ENCODE data around the gene SEMG2. TPM values are rescaled to one million over a fixed set of nuclear protein-coding genes. Genes with fewer than 3 reads are reported as not detected.

The SEMG2 gene
- total and polyA plus RNA-seq, 9 of the 15 experiments (the other 6 are each of a cell fraction or from before 2014, with no cell fraction given): not detected

GRCh38 chr20:45254383-45255262, 33.5 kb downstream of the SEMG2 start, which contains the start of gene SLPI:
SLPI (minus strand) TSS chr20:45254564; CDS start chr20:45254543, 21 bp downstream.
- no peak within 1 kb of the TSS for H2AFZ ChIP-seq (ENCODE audit: low read depth, low read length)
- 0% methylated on average over 7 of the region's 7 CpGs for WGBS (ENCODE audit: insufficient coverage, low coverage, missing lambda C conversion rate)
- H3K9ac ChIP-seq (ENCODE audit: insufficient read depth in 1 of 2, low read depth in 2 of 2, low read length in 2 of 2): no peak within 1 kb of the TSS
- no peak within 1 kb of the TSS for H3K27ac ChIP-seq (ENCODE audit: extremely low read depth, low read depth, low read length)
- no peak for FAIRE-seq
- ChIA-PET POLR2A (interaction anchor here (0.6 kb wide), 1 partner anchor 38 kb away, joined by 3 read pairs; no protein-coding TSS in a partner anchor), CTCF (ENCODE audit: low intra/inter-chr PET ratio) (no interaction called here)
- no peaks in the 10 kb centered on the region for H3K36me3 ChIP-seq (ENCODE audit: control insufficient read depth, insufficient read depth, low read length)
- no peak for DNase-seq (ENCODE audit: extremely low read depth in 1 of 4, low spot score in 3 of 4)
- H3K27me3 ChIP-seq (ENCODE audit: control insufficient read depth in 2 of 2, insufficient read depth in 2 of 2, low read length in 2 of 2): peaks cover 0 to 5% of the 10 kb centered on the region in 2 experiments; a peak in 2 of 5 replicates
- H3K9me1 ChIP-seq (ENCODE audit: control insufficient read depth, insufficient read depth, low read length): no peaks in the 10 kb centered on the region
- no peaks in the 10 kb centered on the region for H3K9me3 ChIP-seq (replicated peaks; ENCODE audit: control insufficient read depth, insufficient read depth, low read depth, low read length)
- in situ Hi-C loops (cut with MboI): no loop called here
- no peak for ATAC-seq
- H3K79me2 ChIP-seq (ENCODE audit: control insufficient read depth, insufficient read depth, low read length): no peaks in the 10 kb centered on the region
- H3K4me1 ChIP-seq (replicated peaks in 1 of 2; ENCODE audit: control insufficient read depth in 2 of 2, insufficient read depth in 2 of 2, low read length in 2 of 2): no peaks in the 10 kb centered on the region
- intact Hi-C loops (cut with micrococcal nuclease): no loop called here
- TF ChIP-seq ZNF175 (CRISPR knock-in tag; IDR thresholded peaks at IDR 0.05; ENCODE audit: low read depth): no peak
- TF ChIP-seq CEBPB (tag; IDR thresholded peaks at IDR 0.05): 0 out of 2 replicates have a peak, but pooled peaks have one; percentile 53
- BruUV-seq (replicated peaks): no TSS peak
- H3K4me3 ChIP-seq: no peak within 1 kb of the TSS
- H3K4me2 ChIP-seq (ENCODE audit: insufficient read depth, low read length): no peak within 1 kb of the TSS
- no peaks in the 10 kb centered on the region; the same call in 1 of the 2 replicates for H4K20me1 ChIP-seq (replicated peaks; ENCODE audit: control insufficient read depth, insufficient read depth, low read length)

- H2AFZ ChIP-seq (ENCODE audit: low read depth, low read length): no peak overlapping the region
- peaks cover 0 to 5% of the 10 kb centered on the region in 2 experiments; a peak in 2 of 5 replicates for H3K27me3 ChIP-seq (ENCODE audit: control insufficient read depth in 2 of 2, insufficient read depth in 2 of 2, low read length in 2 of 2)
- H3K27ac ChIP-seq (ENCODE audit: extremely low read depth, low read depth, low read length): no peak overlapping the region
- POLR2A ChIA-PET: no interaction called here
- H3K9ac ChIP-seq (ENCODE audit: insufficient read depth in 1 of 2, low read depth in 2 of 2, low read length in 2 of 2): no peak overlapping the region
- no peak overlapping the region for H3K4me3 ChIP-seq
- DNase-seq (ENCODE audit: extremely low read depth in 1 of 4, low spot score in 3 of 4) (no peak), ATAC-seq (no peak), FAIRE-seq (no peak)
- H3K9me1 ChIP-seq (ENCODE audit: control insufficient read depth, insufficient read depth, low read length): no peaks in the 10 kb centered on the region
- H3K79me2 ChIP-seq (ENCODE audit: control insufficient read depth, insufficient read depth, low read length): no peaks in the 10 kb centered on the region
- BruUV-seq (replicated peaks): no TSS peak
- no peak overlapping the region for H3K4me2 ChIP-seq (ENCODE audit: insufficient read depth, low read length)
- H3K36me3 ChIP-seq (ENCODE audit: control insufficient read depth, insufficient read depth, low read length): no peaks in the 10 kb centered on the region
- in situ Hi-C loops (cut with MboI): no loop called here
- H4K20me1 ChIP-seq (replicated peaks; ENCODE audit: control insufficient read depth, insufficient read depth, low read length): no peaks in the 10 kb centered on the region; the same call in 1 of the 2 replicates
- CTCF ChIA-PET (ENCODE audit: low intra/inter-chr PET ratio): no interaction called here
- no peak for TF ChIP-seq BRF2 (IDR thresholded peaks at IDR 0.05; ENCODE audit: borderline replicate concordance, insufficient read depth, insufficient read length)
- no peak for TF ChIP-seq MAFF (IDR thresholded peaks at IDR 0.05; ENCODE audit: low read length)
- TF ChIP-seq TSC22D4 (tag; IDR thresholded peaks at IDR 0.05): no peak
- no peak for TF ChIP-seq HMBOX1 (IDR thresholded peaks at IDR 0.05)
- H3K4me1 ChIP-seq (replicated peaks in 1 of 2; ENCODE audit: control insufficient read depth in 2 of 2, insufficient read depth in 2 of 2, low read length in 2 of 2): no peaks in the 10 kb centered on the region
- intact Hi-C loops (cut with micrococcal nuclease): no loop called here
- H3K9me3 ChIP-seq (replicated peaks; ENCODE audit: control insufficient read depth, insufficient read depth, low read depth, low read length): no peaks in the 10 kb centered on the region
- 4% methylated on average over 3 of the region's 3 CpGs for whole genome bisulfite sequencing (ENCODE audit: insufficient coverage, low coverage, missing lambda C conversion rate)
Observed at GRCh38 chr20:45257161-45257560, 36.0 kb downstream of the SEMG2 start.
